Tibial artery (tissue), 4 donors: ENCODE measurements around the gene CHST9.

ENCODE experiments used
- DNase-seq, 2 donors: peaks; one replicate each; pipeline ENCODE4 v3.0.0-alpha.2; 2019
- H3K27ac ChIP-seq, 2 donors: fragments of 200-600 bp; sonication (generic) in 1 of 2; 1 replicate in 1 of 2; 2 replicates in 1 of 2; pipeline ENCODE4 v1.5.1; 2018 to 2019; ENCODE audit warnings: mild to moderate bottlenecking in 1 of 2
- H3K27me3 ChIP-seq, 2 donors: fragments of 200-600 bp; sonication (generic) in 1 of 2; one replicate each; pipeline versions ENCODE4 v1.5.1 to v1.6.0; 2016 to 2019
- H3K36me3 ChIP-seq, 3 donors: fragments of 200-600 bp; sonication (generic) in 2 of 3; one replicate each; pipeline ENCODE4 v1.5.1; 2016 to 2019; ENCODE audit warnings: mild to moderate bottlenecking in 2 of 3
- H3K4me1 ChIP-seq, 4 donors: fragments of 200-600 bp; sonication (generic) in 2 of 4; 1 replicate in 3 of 4; 2 replicates in 1 of 4; pipeline ENCODE4 v1.5.1; 2016 to 2019
- H3K4me3 ChIP-seq, 2 donors: fragments of 200-600 bp; sonication (generic) in 1 of 2; 1 replicate in 1 of 2; 2 replicates in 1 of 2; pipeline ENCODE4 v1.5.1; 2018 to 2019; ENCODE audit warnings: mild to moderate bottlenecking in 2 of 2
- H3K9me3 ChIP-seq, 3 donors: fragments of 200-600 bp; sonication (generic) in 1 of 3; one replicate each; pipeline ENCODE4 v1.5.1; 2016 to 2019
- intact Hi-C: fragments of 100-400 bp; cut with DNase I; formaldehyde crosslinking; loops from one replicate; pipeline ENCODE4 v1.15.0; 2023; ENCODE audit warnings: low total_unique reads
- TF ChIP-seq, protein P1 (sequence below), 2 experiments: fragments of 200-600 bp in 1 of 2; fragments of 450-650 bp in 1 of 2; IDR thresholded peaks; one replicate each; pipeline ENCODE4 v1.5.1; 2017 to 2019; ENCODE audit warnings: antibody characterized with exemption in 2 of 2, mild to moderate bottlenecking in 1 of 2, moderate library complexity in 1 of 2

Gene CHST9

DNA sequence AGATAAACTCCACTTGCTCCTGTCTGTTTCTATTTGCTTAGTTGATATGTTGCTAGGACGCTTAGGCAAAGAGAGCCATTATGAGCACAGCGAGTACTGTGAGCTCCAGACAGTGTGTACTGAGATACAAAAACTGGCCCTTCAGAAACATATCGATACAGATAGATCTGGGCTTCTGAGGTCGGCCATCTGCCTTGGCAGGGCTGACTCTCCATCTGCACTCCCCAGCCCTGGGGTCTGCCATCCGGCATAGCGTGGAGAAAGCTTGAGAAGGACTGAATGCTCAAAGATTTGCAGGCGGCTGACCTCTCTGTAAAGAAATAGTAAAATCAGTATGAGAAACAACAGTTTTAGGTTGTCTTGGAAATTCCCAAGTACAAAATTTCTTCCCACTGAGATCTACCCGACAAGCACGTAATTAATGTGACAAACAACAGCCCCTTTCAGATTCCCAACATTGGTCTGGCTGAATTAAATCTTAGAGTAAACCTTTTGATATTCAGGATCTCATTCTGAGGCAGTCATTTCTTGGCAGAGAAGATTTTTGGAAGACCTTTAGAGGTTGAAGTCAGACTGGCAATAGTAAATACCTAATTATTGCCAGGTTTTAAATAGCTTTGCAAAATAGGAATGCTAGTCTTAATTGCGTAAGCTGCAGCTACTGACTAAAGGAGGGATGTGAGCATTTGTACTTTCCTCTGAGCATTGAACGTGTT, 127.4 kb downstream of the CHST9 start:
- H3K27me3 ChIP-seq, result no peaks in the 10 kb centered on the region
- DNase-seq, result no peak
- TF ChIP-seq, protein P1, sequence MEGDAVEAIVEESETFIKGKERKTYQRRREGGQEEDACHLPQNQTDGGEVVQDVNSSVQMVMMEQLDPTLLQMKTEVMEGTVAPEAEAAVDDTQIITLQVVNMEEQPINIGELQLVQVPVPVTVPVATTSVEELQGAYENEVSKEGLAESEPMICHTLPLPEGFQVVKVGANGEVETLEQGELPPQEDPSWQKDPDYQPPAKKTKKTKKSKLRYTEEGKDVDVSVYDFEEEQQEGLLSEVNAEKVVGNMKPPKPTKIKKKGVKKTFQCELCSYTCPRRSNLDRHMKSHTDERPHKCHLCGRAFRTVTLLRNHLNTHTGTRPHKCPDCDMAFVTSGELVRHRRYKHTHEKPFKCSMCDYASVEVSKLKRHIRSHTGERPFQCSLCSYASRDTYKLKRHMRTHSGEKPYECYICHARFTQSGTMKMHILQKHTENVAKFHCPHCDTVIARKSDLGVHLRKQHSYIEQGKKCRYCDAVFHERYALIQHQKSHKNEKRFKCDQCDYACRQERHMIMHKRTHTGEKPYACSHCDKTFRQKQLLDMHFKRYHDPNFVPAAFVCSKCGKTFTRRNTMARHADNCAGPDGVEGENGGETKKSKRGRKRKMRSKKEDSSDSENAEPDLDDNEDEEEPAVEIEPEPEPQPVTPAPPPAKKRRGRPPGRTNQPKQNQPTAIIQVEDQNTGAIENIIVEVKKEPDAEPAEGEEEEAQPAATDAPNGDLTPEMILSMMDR (IDR thresholded peaks at IDR 0.05), result no peak
- H3K4me1 ChIP-seq, result no peaks in the 10 kb centered on the region
- intact Hi-C loops, result no loop called here
- H3K27ac ChIP-seq, result no peak overlapping the region
- no peak overlapping the region for H3K4me3 ChIP-seq
- H3K36me3 ChIP-seq, result no peaks in the 10 kb centered on the region
- no peaks in the 10 kb centered on the region for H3K9me3 ChIP-seq

DNA sequence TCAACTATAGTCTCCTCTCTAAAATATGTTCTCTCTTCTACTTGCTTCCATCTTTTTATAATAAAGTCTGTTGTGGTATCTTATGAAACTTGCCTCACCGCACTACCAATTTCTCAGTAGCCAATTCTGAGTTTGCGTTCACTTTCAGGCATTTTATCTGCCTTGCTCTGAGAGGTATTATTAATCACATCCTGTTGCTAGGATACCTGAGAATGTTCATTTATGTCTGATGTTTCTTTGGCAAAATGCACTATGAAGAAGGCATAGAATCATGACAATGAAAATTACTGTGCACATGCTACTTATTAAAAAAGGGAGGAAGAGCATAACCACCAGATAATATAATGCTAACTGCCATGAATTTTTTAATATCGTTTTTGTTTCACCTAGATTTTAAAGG, 130.2 kb downstream of the CHST9 start:
- DNase-seq, result no peak
- Histone ChIP-seq H3K9me3 (no peaks in the 10 kb centered on the region), H3K4me3 (no peak overlapping the region), H3K27ac (no peak overlapping the region), H3K4me1 (no peaks in the 10 kb centered on the region), H3K36me3 (no peaks in the 10 kb centered on the region), H3K27me3 (no peaks in the 10 kb centered on the region)
- TF ChIP-seq, protein P1 (IDR thresholded peaks at IDR 0.05), result no peak
- intact Hi-C loops, result no loop called here

DNA sequence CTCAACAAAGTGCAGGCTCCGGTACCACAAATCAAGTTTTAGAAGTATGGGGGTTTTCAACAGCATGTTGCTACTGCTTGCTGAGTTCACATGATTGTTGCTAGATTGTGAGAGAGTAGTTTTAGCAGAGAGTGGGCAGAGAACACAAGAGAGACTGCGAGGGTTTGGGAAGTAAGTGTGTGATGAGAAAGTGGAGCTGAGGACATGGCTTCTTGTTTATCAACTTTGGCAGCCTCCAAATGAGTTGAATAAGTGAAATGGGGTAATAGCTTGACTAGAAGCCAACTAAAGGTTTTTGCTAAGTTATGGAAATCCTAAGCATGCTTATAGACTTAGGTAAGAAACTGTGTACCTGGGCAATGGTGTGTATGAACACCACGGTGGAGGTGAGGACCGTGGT, 135.1 kb downstream of the CHST9 start:
- H3K27ac ChIP-seq, result no peak overlapping the region
- no peak for DNase-seq
- H3K36me3 ChIP-seq, result no peaks in the 10 kb centered on the region
- TF ChIP-seq, protein P1 (IDR thresholded peaks at IDR 0.05), result no peak
- intact Hi-C loops, result no loop called here
- H3K4me1 ChIP-seq, result no peaks in the 10 kb centered on the region
- no peak overlapping the region for H3K4me3 ChIP-seq
- H3K9me3 ChIP-seq, result no peaks in the 10 kb centered on the region
- H3K27me3 ChIP-seq, result no peaks in the 10 kb centered on the region

DNA sequence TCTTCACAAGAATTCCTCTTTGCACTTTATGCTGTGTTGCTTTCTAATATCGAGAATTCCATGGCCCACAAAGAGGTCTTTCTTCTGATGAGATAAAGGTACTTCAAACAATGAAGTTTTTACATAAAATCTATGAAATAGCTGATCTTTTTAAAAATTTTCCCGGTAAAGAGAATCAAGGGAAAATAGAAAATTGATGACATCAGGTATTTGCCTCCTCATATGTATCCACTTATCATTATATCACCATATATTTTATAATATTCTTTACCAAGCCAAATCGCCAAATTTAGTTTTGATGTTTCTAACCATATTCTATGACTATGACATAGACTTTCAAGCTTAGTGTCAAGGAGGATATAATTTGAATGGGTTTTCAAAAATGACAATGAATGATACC, 139.8 kb downstream of the CHST9 start:
- TF ChIP-seq, protein P1 (IDR thresholded peaks at IDR 0.05), result no peak
- intact Hi-C loops, result no loop called here
- H3K27ac ChIP-seq, result no peak overlapping the region

DNA sequence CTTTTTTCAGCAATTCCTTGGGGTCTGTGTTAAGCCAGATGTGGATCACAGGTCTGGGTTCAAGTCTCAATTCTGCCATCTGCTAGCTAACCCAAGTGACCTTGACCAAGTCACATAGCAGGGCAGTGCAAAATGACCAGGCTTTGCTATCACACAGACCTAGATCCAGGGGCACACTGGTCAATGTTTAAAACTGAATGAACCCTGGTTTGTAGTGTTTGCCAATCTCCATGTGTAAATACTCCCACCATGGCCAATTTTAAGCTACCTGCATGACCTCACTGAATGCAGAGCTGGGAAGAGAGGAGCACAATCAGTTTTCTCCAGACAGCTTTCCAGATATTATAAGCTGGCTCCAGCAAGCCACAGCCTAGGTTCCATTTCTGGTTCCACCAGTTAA, 142.9 kb downstream of the CHST9 start:
- DNase-seq, result no peak
- Histone ChIP-seq H3K9me3 (no peaks in the 10 kb centered on the region), H3K36me3 (no peaks in the 10 kb centered on the region), H3K4me3 (no peak overlapping the region), H3K27me3 (no peaks in the 10 kb centered on the region), H3K4me1 (no peaks in the 10 kb centered on the region), H3K27ac (no peak overlapping the region)
- TF ChIP-seq, protein P1 (IDR thresholded peaks at IDR 0.05), result no peak
- intact Hi-C loops, result no loop called here

More for the DNA sequence above, 139.8 kb downstream of the CHST9 start:
- Histone ChIP-seq H3K36me3 (no peaks in the 10 kb centered on the region), H3K4me3 (no peak overlapping the region), H3K9me3 (no peaks in the 10 kb centered on the region), H3K4me1 (no peaks in the 10 kb centered on the region), H3K27me3 (no peaks in the 10 kb centered on the region)
- no peak for DNase-seq

DNA sequence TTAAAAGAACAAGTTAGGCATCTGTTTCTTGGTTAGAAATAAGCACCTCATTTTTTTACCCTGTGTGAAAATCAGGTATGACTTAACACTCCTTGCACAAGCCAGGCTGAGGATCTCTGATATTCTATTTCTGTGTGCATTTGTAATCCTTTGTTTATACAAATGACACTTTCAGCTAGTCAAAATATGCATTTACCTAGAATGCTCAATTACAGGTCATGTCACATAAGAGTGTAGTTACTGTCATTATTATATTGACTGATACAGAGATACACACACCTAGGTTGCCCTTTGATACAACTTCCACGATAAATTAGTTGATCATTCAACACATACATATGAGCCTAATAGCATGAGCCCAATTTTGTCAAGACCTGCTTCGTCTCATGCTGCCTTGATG, 144.3 kb downstream of the CHST9 start:
- intact Hi-C loops, result no loop called here
- Histone ChIP-seq H3K9me3 (no peaks in the 10 kb centered on the region), H3K4me1 (no peaks in the 10 kb centered on the region), H3K27me3 (no peaks in the 10 kb centered on the region), H3K4me3 (no peak overlapping the region), H3K27ac (no peak overlapping the region), H3K36me3 (no peaks in the 10 kb centered on the region)
- TF ChIP-seq, protein P1 (IDR thresholded peaks at IDR 0.05), result no peak
- no peak for DNase-seq
